Measurements from ENCODE around the gene WDR4.
"Not testable (repeated sequence)": the region's sequence is repeated elsewhere in the genome, so short reads cannot be mapped to it uniquely, and the experiment has no call there.

The WDR4 gene

GRCh38 chr21:42819861-42820615 is 59.3 kb downstream of the WDR4 start:
- H2BK120ac ChIP-seq (ENCODE audit: insufficient read depth, low read length, poor library complexity), result no peak overlapping the region
- H3K79me2 ChIP-seq (ENCODE audit: control insufficient read depth, insufficient read depth, low read length, poor library complexity), result no peaks in the 10 kb centered on the region
- H3K4me2 ChIP-seq (ENCODE audit: low read length), result no peak overlapping the region
- H3K79me1 ChIP-seq (ENCODE audit: low read length), result no peaks in the 10 kb centered on the region
- H3K23ac ChIP-seq (ENCODE audit: low read length), result no peak overlapping the region
- H3K4me1 ChIP-seq (ENCODE audit: control insufficient read depth in 1 of 2, insufficient read depth in 2 of 2, low read length in 2 of 2), result no peaks in the 10 kb centered on the region
- DNase-seq, result no peak
- H4K91ac ChIP-seq (ENCODE audit: low read depth, low read length), result no peak overlapping the region
- H4K12ac ChIP-seq (ENCODE audit: low read depth, low read length), result no peak overlapping the region
- no peak overlapping the region for H3K27ac ChIP-seq (ENCODE audit: low read depth, low read length)
- WGBS (ENCODE audit: extremely low coverage, insufficient coverage, insufficient read length), result no CpG with 5 or more reads among the region's 7 CpGs
- H3K36me3 ChIP-seq (ENCODE audit: control insufficient read depth in 1 of 2, insufficient read depth in 2 of 2, low read length in 2 of 2), result peaks cover 0 to 3% of the 10 kb centered on the region in 2 experiments
- no peak overlapping the region for H2BK5ac ChIP-seq (ENCODE audit: low read depth, low read length, poor library complexity)
- no peak overlapping the region for H3K4ac ChIP-seq (ENCODE audit: low read depth, low read length)
- H3K18ac ChIP-seq (ENCODE audit: low read length), result no peak overlapping the region
- H3K27me3 ChIP-seq (ENCODE audit: insufficient read depth, low read length), result no peaks in the 10 kb centered on the region
- H3K9ac ChIP-seq (ENCODE audit: low read length), result no peak overlapping the region
- no peak overlapping the region for H2AFZ ChIP-seq (ENCODE audit: insufficient read depth, low read length, poor library complexity)
- no peak overlapping the region for H4K8ac ChIP-seq (ENCODE audit: low read depth, low read length)
- no peak overlapping the region for H2BK12ac ChIP-seq (ENCODE audit: low read length)
- H2AK5ac ChIP-seq (ENCODE audit: low read length), result no peak overlapping the region
- peak overlapping the region; percentile 28 for H3K4me3 ChIP-seq (ENCODE audit: low read depth, low read length)
- H3K14ac ChIP-seq (ENCODE audit: low read length), result no peak overlapping the region
- H3K9me3 ChIP-seq (ENCODE audit: insufficient read depth, low read depth, low read length), result peaks cover 3% of the 10 kb centered on the region

DNA sequence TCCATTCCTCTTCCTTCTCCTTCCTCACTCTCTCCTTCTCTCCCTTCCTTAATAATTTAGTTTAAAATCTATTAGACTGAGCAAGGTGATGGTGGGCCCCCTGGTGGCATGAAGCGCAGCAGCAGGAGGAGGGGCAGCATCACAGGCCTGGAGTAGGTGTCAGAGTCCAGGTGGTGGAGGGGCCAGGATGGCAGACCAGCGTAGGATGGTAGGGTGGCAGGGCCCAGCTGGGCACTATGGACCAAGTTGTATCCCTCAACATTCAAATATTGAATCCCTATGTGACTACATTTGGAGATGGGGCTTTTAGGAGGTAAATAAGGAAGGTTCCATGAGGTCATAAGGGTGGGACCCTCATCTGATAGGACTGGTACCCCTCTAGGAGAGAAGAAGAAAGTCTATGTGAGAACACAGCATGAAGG is 61.0 kb downstream of the WDR4 start:
- no peaks in the 10 kb centered on the region for H3K4me1 ChIP-seq (ENCODE audit: control insufficient read depth in 1 of 2, insufficient read depth in 2 of 2, low read length in 2 of 2)
- H3K4ac ChIP-seq (ENCODE audit: low read depth, low read length), result no peak overlapping the region
- H2BK120ac ChIP-seq (ENCODE audit: insufficient read depth, low read length, poor library complexity), result no peak overlapping the region
- H3K14ac ChIP-seq (ENCODE audit: low read length), result no peak overlapping the region
- no peak overlapping the region for H3K23ac ChIP-seq (ENCODE audit: low read length)
- no peak overlapping the region for H3K4me3 ChIP-seq (ENCODE audit: low read depth, low read length)
- H3K18ac ChIP-seq (ENCODE audit: low read length), result no peak overlapping the region
- H3K27ac ChIP-seq (ENCODE audit: low read depth, low read length), result no peak overlapping the region
- H3K36me3 ChIP-seq (ENCODE audit: control insufficient read depth in 1 of 2, insufficient read depth in 2 of 2, low read length in 2 of 2), result peaks cover 0 to 3% of the 10 kb centered on the region in 2 experiments
- no peak overlapping the region for H4K12ac ChIP-seq (ENCODE audit: low read depth, low read length)
- peaks cover 6% of the 10 kb centered on the region for H3K9me3 ChIP-seq (ENCODE audit: insufficient read depth, low read depth, low read length)
- H4K8ac ChIP-seq (ENCODE audit: low read depth, low read length), result no peak overlapping the region
- no peak overlapping the region for H2AFZ ChIP-seq (ENCODE audit: insufficient read depth, low read length, poor library complexity)
- H3K9ac ChIP-seq (ENCODE audit: low read length), result no peak overlapping the region
- DNase-seq, result peak; percentile 61 to 81
- H4K91ac ChIP-seq (ENCODE audit: low read depth, low read length), result no peak overlapping the region
- no peaks in the 10 kb centered on the region for H3K27me3 ChIP-seq (ENCODE audit: insufficient read depth, low read length)
- no peak overlapping the region for H2BK5ac ChIP-seq (ENCODE audit: low read depth, low read length, poor library complexity)
- H3K79me2 ChIP-seq (ENCODE audit: control insufficient read depth, insufficient read depth, low read length, poor library complexity), result no peaks in the 10 kb centered on the region
- H3K79me1 ChIP-seq (ENCODE audit: low read length), result no peaks in the 10 kb centered on the region
- no peak overlapping the region for H3K4me2 ChIP-seq (ENCODE audit: low read length)
- no peak overlapping the region for H2AK5ac ChIP-seq (ENCODE audit: low read length)
- H2BK12ac ChIP-seq (ENCODE audit: low read length), result no peak overlapping the region
- no CpG with 5 or more reads among the region's 2 CpGs for WGBS (ENCODE audit: extremely low coverage, insufficient coverage, insufficient read length)

DNA sequence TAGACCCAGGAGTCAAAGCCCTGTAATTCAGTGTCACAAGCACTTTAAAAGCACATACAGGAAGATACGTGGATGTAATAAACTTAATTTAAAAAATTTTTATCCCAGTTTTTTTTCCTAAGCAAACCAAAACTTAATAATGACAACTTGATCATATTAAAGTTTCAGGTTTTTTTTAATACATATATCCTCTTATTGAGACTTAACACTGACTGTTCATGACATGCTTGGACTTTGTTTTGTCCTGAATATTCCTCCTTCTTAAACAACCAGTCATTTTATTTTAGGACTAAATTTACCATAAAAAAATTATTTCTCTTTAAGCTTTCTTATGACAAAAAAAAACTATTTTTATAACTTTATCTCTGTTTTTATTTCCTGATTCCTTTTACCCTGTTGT is 64.1 kb downstream of the WDR4 start:
- Histone ChIP-seq H3K4me1 (ENCODE audit: control insufficient read depth in 1 of 2, insufficient read depth in 2 of 2, low read length in 2 of 2) (peaks cover 0 to 5% of the 10 kb centered on the region in 2 experiments), H3K9ac (ENCODE audit: low read length) (no peak overlapping the region), H3K4me2 (ENCODE audit: low read length) (no peak overlapping the region), H2AK5ac (ENCODE audit: low read length) (no peak overlapping the region), H3K4ac (ENCODE audit: low read depth, low read length) (no peak overlapping the region), H2BK120ac (ENCODE audit: insufficient read depth, low read length, poor library complexity) (no peak overlapping the region), H4K8ac (ENCODE audit: low read depth, low read length) (no peak overlapping the region), H3K36me3 (ENCODE audit: control insufficient read depth in 1 of 2, insufficient read depth in 2 of 2, low read length in 2 of 2) (peaks cover 0 to 3% of the 10 kb centered on the region in 2 experiments), H3K27ac (ENCODE audit: low read depth, low read length) (no peak overlapping the region), H4K12ac (ENCODE audit: low read depth, low read length) (no peak overlapping the region), H2AFZ (ENCODE audit: insufficient read depth, low read length, poor library complexity) (no peak overlapping the region), H4K91ac (ENCODE audit: low read depth, low read length) (no peak overlapping the region), H3K9me3 (ENCODE audit: insufficient read depth, low read depth, low read length) (peaks cover 6% of the 10 kb centered on the region), H3K79me1 (ENCODE audit: low read length) (peaks cover 9% of the 10 kb centered on the region), H3K4me3 (ENCODE audit: low read depth, low read length) (no peak overlapping the region), H3K23ac (ENCODE audit: low read length) (no peak overlapping the region), H2BK12ac (ENCODE audit: low read length) (no peak overlapping the region), H3K18ac (ENCODE audit: low read length) (no peak overlapping the region), H3K14ac (ENCODE audit: low read length) (no peak overlapping the region), H3K79me2 (ENCODE audit: control insufficient read depth, insufficient read depth, low read length, poor library complexity) (no peaks in the 10 kb centered on the region), H3K27me3 (ENCODE audit: insufficient read depth, low read length) (no peaks in the 10 kb centered on the region), H2BK5ac (ENCODE audit: low read depth, low read length, poor library complexity) (no peak overlapping the region)
- no CpG with 5 or more reads among the region's 1 CpG for WGBS (ENCODE audit: extremely low coverage, insufficient coverage, insufficient read length)
- no peak for DNase-seq

DNA sequence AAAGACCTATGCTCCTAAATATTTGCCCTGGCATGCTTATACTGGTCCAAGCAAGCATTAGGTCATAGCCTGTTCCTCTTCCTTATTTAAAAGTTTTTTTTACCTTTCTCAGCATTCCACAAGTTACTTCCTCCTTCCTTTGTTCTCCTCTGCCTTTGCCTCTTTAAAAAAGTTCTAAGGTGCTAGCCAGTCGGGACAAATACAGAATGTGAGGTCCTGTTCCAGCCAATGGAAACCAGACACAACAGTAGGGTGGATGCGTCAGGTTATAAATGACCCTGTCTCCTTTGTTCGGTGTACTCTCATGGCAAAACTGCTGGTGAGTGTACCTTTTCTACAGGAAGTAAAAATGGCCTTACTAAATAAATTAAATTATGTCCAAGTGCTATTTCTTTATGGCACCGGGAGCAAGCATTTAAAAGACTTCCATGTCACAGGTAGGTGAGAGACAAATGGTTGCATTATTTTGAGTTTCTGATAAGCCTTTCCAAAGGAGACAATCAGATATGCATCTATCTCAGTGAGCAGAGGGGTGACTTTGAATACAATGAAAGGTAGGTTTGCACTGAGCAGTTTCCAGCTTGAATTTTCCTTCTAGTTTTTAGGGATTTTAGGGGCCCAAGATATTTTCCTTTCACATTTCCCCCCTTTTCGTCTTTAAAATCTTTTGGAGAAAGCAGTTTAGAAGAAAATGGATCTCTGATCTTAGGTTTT is 66.7 kb downstream of the WDR4 start:
- H3K18ac ChIP-seq (ENCODE audit: low read length); DNase-seq; H3K9me3 ChIP-seq (ENCODE audit: insufficient read depth, low read depth, low read length); H3K14ac ChIP-seq (ENCODE audit: low read length); H3K79me2 ChIP-seq (ENCODE audit: control insufficient read depth, insufficient read depth, low read length, poor library complexity); H3K9ac ChIP-seq (ENCODE audit: low read length); H3K4me3 ChIP-seq (ENCODE audit: low read depth, low read length); H3K4me2 ChIP-seq (ENCODE audit: low read length); H3K4ac ChIP-seq (ENCODE audit: low read depth, low read length); H2BK5ac ChIP-seq (ENCODE audit: low read depth, low read length, poor library complexity); H3K27me3 ChIP-seq (ENCODE audit: insufficient read depth, low read length); H3K23ac ChIP-seq (ENCODE audit: low read length); H4K8ac ChIP-seq (ENCODE audit: low read depth, low read length); H4K91ac ChIP-seq (ENCODE audit: low read depth, low read length); H4K12ac ChIP-seq (ENCODE audit: low read depth, low read length); H2AFZ ChIP-seq (ENCODE audit: insufficient read depth, low read length, poor library complexity); H2BK120ac ChIP-seq (ENCODE audit: insufficient read depth, low read length, poor library complexity); H2BK12ac ChIP-seq (ENCODE audit: low read length); H2AK5ac ChIP-seq (ENCODE audit: low read length); H3K36me3 ChIP-seq (ENCODE audit: control insufficient read depth in 1 of 2, insufficient read depth in 2 of 2, low read length in 2 of 2): not testable (repeated sequence)
- H3K27ac ChIP-seq (ENCODE audit: low read depth, low read length), result peak overlapping the region; percentile 62
- peaks cover 17% of the 10 kb centered on the region for H3K79me1 ChIP-seq (ENCODE audit: low read length)
- peaks cover 10 to 13% of the 10 kb centered on the region in 2 experiments for H3K4me1 ChIP-seq (ENCODE audit: control insufficient read depth in 1 of 2, insufficient read depth in 2 of 2, low read length in 2 of 2)
- WGBS (ENCODE audit: extremely low coverage, insufficient coverage, insufficient read length), result no CpG with 5 or more reads among the region's 5 CpGs

Measured in trophoblast cell (in vitro differentiated cells and primary cell).